Thyroid gland (tissue), 4 donors: ENCODE data around the gene SGF29. TPM values are rescaled to one million over a fixed set of nuclear protein-coding genes. Genes with fewer than 3 reads are reported as not detected.

Experiments used
- DNase-seq, 2 donors: peaks; one replicate each; pipeline ENCODE4 v3.0.0-alpha.2; 2019
- H3K27ac ChIP-seq, 3 donors: fragments of 200-600 bp; sonication (generic); 1 replicate in 2 of 3; 2 replicates in 1 of 3; pipeline ENCODE4 v1.5.1; 2016 to 2019; ENCODE audit warnings: mild to moderate bottlenecking in 1 of 3, moderate library complexity in 1 of 3
- H3K27me3 ChIP-seq: fragments of 200-600 bp; sonication (generic); one replicate; pipeline ENCODE4 v1.5.1; 2019
- H3K36me3 ChIP-seq, 2 donors: fragments of 200-600 bp; sonication (generic); one replicate each; pipeline ENCODE4 v1.5.1; 2016 to 2019
- H3K4me1 ChIP-seq, 2 donors: fragments of 200-600 bp; sonication (generic); one replicate each; pipeline ENCODE4 v1.5.1; 2017 to 2019
- H3K4me3 ChIP-seq, 3 donors: fragments of 200-600 bp; sonication (generic); replicated peaks in 1 of 3; 1 replicate in 2 of 3; 2 replicates in 1 of 3; pipeline ENCODE4 v1.5.1; 2016; ENCODE audit warnings: mild to moderate bottlenecking in 1 of 3
- H3K9me3 ChIP-seq: fragments of 200-600 bp; sonication (generic); one replicate; pipeline ENCODE4 v1.5.1; 2017
- CTCF ChIP-seq, 6 experiments: fragments of 200-600 bp in 3 of 6; fragments of 450-650 bp in 3 of 6; sonication (generic) in 3 of 6; IDR thresholded peaks; one replicate each; pipeline ENCODE4 v1.5.1; 2016 to 2019; ENCODE audit warnings: antibody characterized with exemption in 6 of 6, mild to moderate bottlenecking in 2 of 6, inconsistent platforms in 1 of 6, moderate library complexity in 1 of 6
- POLR2A ChIP-seq, 2 donors: fragments of 450-650 bp; IDR thresholded peaks; one replicate each; pipeline ENCODE4 v1.6.1; 2017; ENCODE audit warnings: antibody characterized with exemption in 2 of 2, mild to moderate bottlenecking in 2 of 2, moderate library complexity in 1 of 2
- WGBS, 2 donors: methylation state at CpG; one replicate each; pipeline ENCODE4 v1.1.5; 2017; 5-methylcytosine and 5-hydroxymethylcytosine counted together
- intact Hi-C: fragments of 100-400 bp; cut with DNase I; formaldehyde crosslinking; loops from one replicate; pipeline ENCODE4 v1.15.1; 2023
- total RNA-seq, 4 donors: library from RNA; depleted of rRNA; stranded (reverse); fragments of >200 nt; gene quantifications; one replicate each; pipeline ENCODE4 v1.2.3, GENCODE V29; 2016

SGF29 gene
- total RNA-seq, 4 donors from 2014 or later, result 31.8 to 41.9 (median 36.9) TPM

- H3K27me3 ChIP-seq, result no peaks in the 10 kb centered on the region
- H3K4me1 ChIP-seq, result peaks cover 6 to 26% of the 10 kb centered on the region in 2 donors
- DNase-seq, result peak; percentile 52 to 55
- peak overlapping the region in 1 of 3 donors; percentile 6 for H3K27ac ChIP-seq
- TF ChIP-seq CTCF (IDR thresholded peaks at IDR 0.05), result no peak
- TF ChIP-seq POLR2A (IDR thresholded peaks at IDR 0.05), result no peak
- no peak overlapping the region for H3K4me3 ChIP-seq
- WGBS, 2 donors, result 57 to 58% methylated on average over 15 of the region's 15 CpGs
- no peaks in the 10 kb centered on the region for H3K36me3 ChIP-seq
- intact Hi-C loops, result no loop called here
- no peaks in the 10 kb centered on the region for H3K9me3 ChIP-seq
Observed at GRCh38 chr16:28572696-28573510, 19.2 kb downstream of the SGF29 start.

- intact Hi-C loops, result no loop called here
- TF ChIP-seq CTCF (IDR thresholded peaks at IDR 0.05), result no peak
- TF ChIP-seq POLR2A (IDR thresholded peaks at IDR 0.05), result no peak
- Histone ChIP-seq H3K4me3 (no peak overlapping the region), H3K27ac (peak overlapping the region in 1 of 3 donors; percentile 6), H3K36me3 (no peaks in the 10 kb centered on the region), H3K4me1 (peaks cover 6 to 26% of the 10 kb centered on the region in 2 donors), H3K9me3 (no peaks in the 10 kb centered on the region), H3K27me3 (no peaks in the 10 kb centered on the region)
- DNase-seq, result peak; percentile 29 to 32
- WGBS, 2 donors, result 69 to 72% methylated on average over 17 of the region's 17 CpGs
Observed at GRCh38 chr16:28573738-28574718, 20.3 kb downstream of the SGF29 start.

- peaks cover 6 to 26% of the 10 kb centered on the region in 2 donors for H3K4me1 ChIP-seq
- WGBS, 2 donors, result 97 to 99% methylated on average over 2 of the region's 2 CpGs
- TF ChIP-seq POLR2A (IDR thresholded peaks at IDR 0.05) (no peak), CTCF (IDR thresholded peaks at IDR 0.05) (no peak)
- no peak overlapping the region for H3K27ac ChIP-seq
- intact Hi-C loops, result no loop called here
- no peaks in the 10 kb centered on the region for H3K27me3 ChIP-seq
- no peak overlapping the region for H3K4me3 ChIP-seq
- DNase-seq, result no peak
- H3K9me3 ChIP-seq, result no peaks in the 10 kb centered on the region
- no peaks in the 10 kb centered on the region for H3K36me3 ChIP-seq
Observed at GRCh38 chr16:28574925-28575324, 21.2 kb downstream of the SGF29 start.

GRCh38 chr16:28575446-28576109 is 21.9 kb downstream of the SGF29 start:
- Histone ChIP-seq H3K9me3 (no peaks in the 10 kb centered on the region), H3K27me3 (no peaks in the 10 kb centered on the region), H3K4me3 (no peak overlapping the region), H3K27ac (no peak overlapping the region), H3K4me1 (peaks cover 6 to 26% of the 10 kb centered on the region in 2 donors), H3K36me3 (no peaks in the 10 kb centered on the region)
- DNase-seq, result no peak
- TF ChIP-seq CTCF (IDR thresholded peaks at IDR 0.05) (no peak), POLR2A (IDR thresholded peaks at IDR 0.05) (no peak)
- WGBS, 2 donors, result 95 to 96% methylated on average over 8 of the region's 8 CpGs
- intact Hi-C loops, result no loop called here
